Neural crest cell (in vitro differentiated cells): ENCODE measurements around the gene SSPN. TPM values are rescaled to one million over a fixed set of nuclear protein-coding genes. Genes with fewer than 3 reads are reported as not detected.

ENCODE experiments used
- DNase-seq: peaks from one replicate; pipeline ENCODE4 v3.0.0; 2021; ENCODE audit warnings: low read depth, mixed read lengths, low spot score
- H3K27ac Mint-ChIP-seq: one replicate; pipeline ENCODE4 v1.8.0; 2021; ENCODE audit warnings: mild to moderate bottlenecking, mixed read lengths; ENCODE audit not compliant: unreplicated experiment
- H3K27me3 Mint-ChIP-seq: 2 replicates; pipeline ENCODE4 v1.8.0; 2021; ENCODE audit warnings: low read depth, mild to moderate bottlenecking, mixed read lengths
- H3K36me3 Mint-ChIP-seq: 2 replicates; pipeline ENCODE4 v1.8.0; 2021; ENCODE audit warnings: low read depth, mild to moderate bottlenecking, mixed read lengths
- H3K4me1 Mint-ChIP-seq: 2 replicates; pipeline ENCODE4 v1.8.0; 2021; ENCODE audit warnings: mixed read lengths
- H3K4me3 Mint-ChIP-seq: one replicate; pipeline ENCODE4 v1.8.0; 2021; ENCODE audit warnings: mild to moderate bottlenecking, mixed read lengths
- H3K9me3 Mint-ChIP-seq: 2 replicates; pipeline ENCODE4 v1.8.0; 2021; ENCODE audit warnings: mixed read lengths
- total RNA-seq: library from RNA; stranded (reverse); gene quantifications from 2 replicates; pipeline ENCODE4 v1.2.1, GENCODE V29; 2021
- TF ChIP-seq, protein P1 (sequence below): fragments of 200-600 bp; sonication (generic); conservative IDR thresholded peaks from 2 replicates; pipeline ENCODE4 v1.5.0; 2021; ENCODE audit warnings: antibody characterized with exemption, mild to moderate bottlenecking

SSPN gene
- total RNA-seq, 1 donor from 2014 or later = 4.7 TPM

DNA sequence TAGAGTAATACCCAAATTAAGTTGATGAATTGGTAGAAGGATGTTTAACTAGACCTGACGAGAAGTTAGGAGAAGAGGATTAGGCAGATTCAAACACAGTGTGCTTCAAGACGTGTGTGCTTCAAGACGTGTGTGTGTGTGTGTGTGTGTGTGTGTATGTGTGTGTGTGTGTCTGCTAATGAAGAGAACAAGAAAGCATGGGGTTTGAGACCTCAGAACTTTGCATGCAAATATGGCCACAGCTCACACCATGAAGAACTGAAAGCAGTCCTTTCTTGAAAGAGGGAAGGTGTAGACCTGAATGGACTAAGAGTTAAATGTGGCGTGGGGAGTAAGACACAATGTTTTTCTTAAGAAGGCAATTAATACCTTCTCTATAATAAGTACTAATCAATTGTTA is 32.5 kb upstream of the SSPN start:
- H3K27ac Mint-ChIP-seq = no peak overlapping the region
- no peaks in the 10 kb centered on the region for H3K27me3 Mint-ChIP-seq
- no peaks in the 10 kb centered on the region for H3K4me1 Mint-ChIP-seq
- H3K4me3 Mint-ChIP-seq = no peak overlapping the region
- TF ChIP-seq, protein P1, sequence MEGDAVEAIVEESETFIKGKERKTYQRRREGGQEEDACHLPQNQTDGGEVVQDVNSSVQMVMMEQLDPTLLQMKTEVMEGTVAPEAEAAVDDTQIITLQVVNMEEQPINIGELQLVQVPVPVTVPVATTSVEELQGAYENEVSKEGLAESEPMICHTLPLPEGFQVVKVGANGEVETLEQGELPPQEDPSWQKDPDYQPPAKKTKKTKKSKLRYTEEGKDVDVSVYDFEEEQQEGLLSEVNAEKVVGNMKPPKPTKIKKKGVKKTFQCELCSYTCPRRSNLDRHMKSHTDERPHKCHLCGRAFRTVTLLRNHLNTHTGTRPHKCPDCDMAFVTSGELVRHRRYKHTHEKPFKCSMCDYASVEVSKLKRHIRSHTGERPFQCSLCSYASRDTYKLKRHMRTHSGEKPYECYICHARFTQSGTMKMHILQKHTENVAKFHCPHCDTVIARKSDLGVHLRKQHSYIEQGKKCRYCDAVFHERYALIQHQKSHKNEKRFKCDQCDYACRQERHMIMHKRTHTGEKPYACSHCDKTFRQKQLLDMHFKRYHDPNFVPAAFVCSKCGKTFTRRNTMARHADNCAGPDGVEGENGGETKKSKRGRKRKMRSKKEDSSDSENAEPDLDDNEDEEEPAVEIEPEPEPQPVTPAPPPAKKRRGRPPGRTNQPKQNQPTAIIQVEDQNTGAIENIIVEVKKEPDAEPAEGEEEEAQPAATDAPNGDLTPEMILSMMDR = no peak
- no peak for DNase-seq
- H3K9me3 Mint-ChIP-seq = no peaks in the 10 kb centered on the region
- no peaks in the 10 kb centered on the region for H3K36me3 Mint-ChIP-seq

DNA sequence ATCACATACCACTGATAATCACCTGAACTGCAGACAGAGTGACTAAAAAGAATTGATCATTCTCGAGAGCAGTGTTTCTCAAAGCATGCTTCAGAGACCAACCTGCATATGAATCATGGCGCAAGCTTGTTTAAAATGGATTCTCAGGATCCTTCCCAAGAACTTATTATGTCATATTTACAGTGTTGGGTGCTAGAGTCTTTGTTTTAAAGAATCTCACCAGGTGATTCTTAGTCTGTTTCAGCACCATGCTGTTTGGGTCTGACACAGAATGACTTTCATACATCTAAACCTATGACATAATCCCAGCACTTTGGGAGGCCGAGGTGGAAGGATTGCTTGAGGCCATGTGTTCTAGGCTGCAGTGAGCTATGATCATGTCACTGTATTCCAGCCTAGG is 31.3 kb upstream of the SSPN start:
- Mint-ChIP-seq H3K9me3 (no peaks in the 10 kb centered on the region), H3K4me3 (no peak overlapping the region), H3K4me1 (no peaks in the 10 kb centered on the region), H3K36me3 (no peaks in the 10 kb centered on the region), H3K27me3 (no peaks in the 10 kb centered on the region), H3K27ac (no peak overlapping the region)
- DNase-seq = no peak
- TF ChIP-seq, protein P1 = no peak

DNA sequence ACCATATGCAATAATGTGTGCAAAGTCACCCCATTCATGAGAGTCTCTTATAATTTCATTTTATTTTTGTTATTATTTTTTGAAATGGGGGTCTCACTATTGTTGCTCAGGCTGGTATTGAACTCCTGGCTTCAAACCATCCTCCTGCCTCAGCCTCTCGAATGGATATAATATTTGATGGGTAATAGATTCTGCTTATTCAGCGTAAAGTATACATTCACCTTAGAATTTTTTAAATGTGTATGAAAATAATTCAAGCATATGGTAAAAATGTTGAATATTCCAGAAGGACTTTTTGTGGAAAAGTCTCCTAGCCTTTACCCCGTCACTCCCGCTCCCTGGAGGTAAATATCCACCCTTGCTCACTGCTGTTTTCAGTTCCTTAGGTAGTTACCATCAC is 23.4 kb upstream of the SSPN start:
- Mint-ChIP-seq H3K4me1 (peaks cover 10% of the 10 kb centered on the region), H3K9me3 (no peaks in the 10 kb centered on the region), H3K27me3 (no peaks in the 10 kb centered on the region), H3K4me3 (no peak overlapping the region), H3K27ac (no peak overlapping the region), H3K36me3 (no peaks in the 10 kb centered on the region)
- TF ChIP-seq, protein P1 = no peak
- no peak for DNase-seq

DNA sequence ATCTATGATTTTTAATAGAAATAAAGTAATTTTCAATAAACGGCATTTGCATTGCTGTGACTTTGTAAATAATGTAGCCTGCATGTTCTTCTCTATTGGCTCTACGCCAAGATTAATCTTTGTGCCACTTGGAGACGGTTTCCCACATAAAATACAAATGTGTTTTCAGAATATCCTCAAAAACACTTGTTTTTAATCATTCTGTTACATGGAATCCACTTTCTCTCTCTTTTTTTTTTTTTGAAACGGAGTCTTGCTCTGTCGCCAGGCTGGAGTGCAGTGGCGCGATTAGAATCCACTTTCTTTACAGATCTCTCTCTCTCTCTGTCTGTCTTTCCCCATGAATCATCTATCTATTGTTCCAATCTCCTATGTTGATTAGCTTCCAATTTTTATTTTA is 22.8 kb upstream of the SSPN start:
- no peak overlapping the region for H3K4me3 Mint-ChIP-seq
- TF ChIP-seq, protein P1 = no peak
- no peaks in the 10 kb centered on the region for H3K9me3 Mint-ChIP-seq
- no peaks in the 10 kb centered on the region for H3K36me3 Mint-ChIP-seq
- peaks cover 10% of the 10 kb centered on the region for H3K4me1 Mint-ChIP-seq
- DNase-seq = no peak
- no peaks in the 10 kb centered on the region for H3K27me3 Mint-ChIP-seq
- H3K27ac Mint-ChIP-seq = no peak overlapping the region

DNA sequence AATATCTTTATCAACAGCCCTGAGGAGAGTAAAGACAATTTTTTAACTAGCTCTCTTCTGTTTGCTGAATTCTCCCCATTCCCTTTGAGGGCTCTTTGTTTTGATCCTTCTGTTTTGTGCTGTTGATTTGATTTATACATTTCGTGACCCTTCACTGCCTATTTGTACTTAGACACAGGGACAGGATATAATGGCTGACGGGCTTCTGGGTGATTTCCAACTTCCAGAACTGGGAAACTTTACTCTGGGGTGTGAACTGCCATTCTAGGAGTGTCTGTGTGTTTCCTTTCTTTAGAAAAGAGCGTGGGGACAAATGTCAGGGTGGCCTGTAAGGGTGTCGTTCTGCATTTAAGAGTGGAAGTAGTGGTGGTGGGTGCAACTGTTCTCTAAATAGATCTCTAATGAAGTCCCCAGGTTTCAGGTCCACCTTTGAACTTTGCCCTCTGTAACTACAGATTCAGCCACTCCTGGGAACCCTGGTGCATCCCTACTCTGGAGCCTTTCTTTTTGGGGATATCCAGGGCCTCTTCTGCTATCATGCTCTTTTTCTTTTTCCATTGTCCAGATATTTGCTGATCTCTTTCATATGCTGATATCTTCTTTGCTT is 22.3 kb upstream of the SSPN start:
- H3K27me3 Mint-ChIP-seq = no peaks in the 10 kb centered on the region
- TF ChIP-seq, protein P1 = no peak
- H3K27ac Mint-ChIP-seq = no peak overlapping the region
- H3K9me3 Mint-ChIP-seq = no peaks in the 10 kb centered on the region
- peaks cover 10% of the 10 kb centered on the region for H3K4me1 Mint-ChIP-seq
- no peaks in the 10 kb centered on the region for H3K36me3 Mint-ChIP-seq
- no peak for DNase-seq
- no peak overlapping the region for H3K4me3 Mint-ChIP-seq

DNA sequence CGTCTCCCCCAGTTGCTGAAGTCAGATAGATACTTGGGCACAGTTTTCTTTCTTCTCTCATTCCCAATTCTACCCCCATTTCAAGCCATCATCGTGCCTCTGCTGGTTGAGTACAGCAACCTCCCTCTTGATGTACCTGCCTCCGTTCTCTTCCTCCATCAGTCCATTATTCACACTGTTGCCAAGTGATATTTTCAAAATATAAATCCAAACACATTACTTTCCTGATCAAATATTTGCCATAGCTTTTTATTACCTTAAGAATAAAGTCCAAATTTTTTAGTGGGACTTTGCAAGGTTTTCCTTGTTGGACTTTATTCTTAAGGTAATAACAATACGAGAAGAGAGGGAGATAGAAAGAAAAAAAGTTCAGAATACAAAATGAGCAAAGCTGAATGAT is 18.6 kb upstream of the SSPN start:
- H3K36me3 Mint-ChIP-seq = no peaks in the 10 kb centered on the region
- TF ChIP-seq, protein P1 = no peak
- H3K4me1 Mint-ChIP-seq = peaks cover 10% of the 10 kb centered on the region
- H3K4me3 Mint-ChIP-seq = no peak overlapping the region
- H3K9me3 Mint-ChIP-seq = no peaks in the 10 kb centered on the region
- no peak for DNase-seq
- no peak overlapping the region for H3K27ac Mint-ChIP-seq
- peaks cover 5% of the 10 kb centered on the region for H3K27me3 Mint-ChIP-seq
